SK-N-SH treated with all-trans-retinoic acid at 6 μM for 48 hours (cell line): ENCODE results near the gene PEMT.

Experiments used
- ATAC-seq: fragments of 200-7000 bp; cut with Tn5 transposase; 3 replicates; pipeline ENCODE4 v1.9.1; 2020; ENCODE audit warnings: mild to moderate bottlenecking, moderate library complexity
- ARNTL ChIP-seq: fragments of 450-650 bp; formaldehyde crosslinking; IDR thresholded peaks from 2 replicates; pipeline ENCODE4 v1.5.0; 2020; ENCODE audit warnings: low read depth, mild to moderate bottlenecking, moderate library complexity, borderline replicate concordance
- CSDC2 ChIP-seq: fragments of 250-450 bp; sonication (Bioruptor Pico); IDR thresholded peaks from 2 replicates; pipeline ENCODE4 v1.5.0; 2020; ENCODE audit warnings: mild to moderate bottlenecking, moderate library complexity
- CSRNP3 ChIP-seq: fragments of 250-450 bp; sonication (Bioruptor Pico); IDR thresholded peaks from 2 replicates; pipeline ENCODE4 v1.5.1; 2021; ENCODE audit warnings: mild to moderate bottlenecking, moderate library complexity
- ISL1 ChIP-seq: fragments of 250-450 bp; sonication (Bioruptor Pico); IDR thresholded peaks from 2 replicates; pipeline ENCODE4 v2.1.2; 2022; ENCODE audit warnings: mild to moderate bottlenecking, moderate library complexity
- PATZ1 ChIP-seq: fragments of 250-450 bp; sonication (Bioruptor Pico); IDR thresholded peaks from 2 replicates; pipeline ENCODE4 v1.8.0; 2020; ENCODE audit warnings: mild to moderate bottlenecking, moderate library complexity, borderline replicate concordance
- POU6F1 ChIP-seq: fragments of 250-450 bp; sonication (Bioruptor Pico); IDR thresholded peaks from 2 replicates; pipeline ENCODE4 v1.8.0; 2021; ENCODE audit warnings: low read depth, mild to moderate bottlenecking, moderate library complexity, borderline replicate concordance
- PPARA ChIP-seq: fragments of 250-450 bp; sonication (Bioruptor Pico); IDR thresholded peaks from 2 replicates; pipeline ENCODE4 v1.5.0; 2020; ENCODE audit warnings: mild to moderate bottlenecking, borderline replicate concordance
- RARB ChIP-seq: fragments of 250-450 bp; sonication (Bioruptor Pico); IDR thresholded peaks from 2 replicates; pipeline ENCODE4 v1.8.0; 2021; ENCODE audit warnings: mild to moderate bottlenecking, moderate library complexity
- SNAI2 ChIP-seq: fragments of 250-450 bp; sonication (Bioruptor Pico); IDR thresholded peaks from 2 replicates; pipeline ENCODE4 v1.5.0; 2020; ENCODE audit warnings: mild to moderate bottlenecking, moderate library complexity
- TOX ChIP-seq: fragments of 250-450 bp; sonication (Bioruptor Pico); IDR thresholded peaks from 2 replicates; pipeline ENCODE4 v1.8.0; 2021; ENCODE audit warnings: mild to moderate bottlenecking, moderate library complexity, borderline replicate concordance
- TSHZ2 ChIP-seq: fragments of 250-450 bp; sonication (Bioruptor Pico); IDR thresholded peaks from 2 replicates; pipeline ENCODE4 v1.5.0; 2020; ENCODE audit warnings: mild to moderate bottlenecking, moderate library complexity
- ZFP3 ChIP-seq: fragments of 250-450 bp; sonication (Bioruptor Pico); IDR thresholded peaks from 2 replicates; pipeline ENCODE4 v1.5.0; 2020; ENCODE audit warnings: mild to moderate bottlenecking, moderate library complexity
- ZFP30 ChIP-seq: fragments of 450-650 bp; formaldehyde crosslinking; IDR thresholded peaks from 2 replicates; pipeline ENCODE4 v1.5.0; 2022; ENCODE audit warnings: mild to moderate bottlenecking, moderate library complexity
- ZNF565 ChIP-seq: fragments of 450-650 bp; formaldehyde crosslinking; conservative IDR thresholded peaks from 2 replicates; pipeline ENCODE4 v1.5.0; 2020; ENCODE audit warnings: low read depth, mild to moderate bottlenecking, moderate library complexity
- ZNF70 ChIP-seq: fragments of 450-650 bp; formaldehyde crosslinking; IDR thresholded peaks from 2 replicates; pipeline ENCODE4 v1.5.0; 2020; ENCODE audit warnings: mild to moderate bottlenecking, moderate library complexity
- ZNF8 ChIP-seq: fragments of 450-650 bp; formaldehyde crosslinking; IDR thresholded peaks from 2 replicates; pipeline ENCODE4 v1.5.0; 2020; ENCODE audit warnings: mild to moderate bottlenecking, moderate library complexity

The PEMT gene

GRCh38 chr17:17579691-17580090 is 11.8 kb downstream of the PEMT start (continued):
- TF ChIP-seq ZNF8 (CRISPR knock-in tag) (no peak), SNAI2 (CRISPR knock-in tag) (no peak), PPARA (CRISPR knock-in tag) (no peak), CSRNP3 (CRISPR knock-in tag) (no peak)

GRCh38 chr17:17577373-17577772 is 14.1 kb downstream of the PEMT start:
- no peak for ATAC-seq
- TF ChIP-seq ISL1: no peak
- TF ChIP-seq TOX (CRISPR knock-in tag): no peak
- no peak for TF ChIP-seq TSHZ2 (CRISPR knock-in tag)
- TF ChIP-seq ARNTL (CRISPR knock-in tag): no peak
- TF ChIP-seq, all 23 proteins: peak for 0

- TF ChIP-seq TOX (CRISPR knock-in tag): no peak
- no peak for TF ChIP-seq ARNTL (CRISPR knock-in tag)
- TF ChIP-seq ZNF8 (CRISPR knock-in tag): no peak
- no peak for TF ChIP-seq ISL1
- no peak for TF ChIP-seq ZNF70 (CRISPR knock-in tag)
- no peak for TF ChIP-seq ZFP3 (CRISPR knock-in tag)
- TF ChIP-seq RARB (CRISPR knock-in tag): no peak
- no peak for TF ChIP-seq PATZ1
- TF ChIP-seq POU6F1: no peak
- no peak for TF ChIP-seq ZFP30
- TF ChIP-seq TSHZ2 (CRISPR knock-in tag): no peak
- no peak for TF ChIP-seq CSDC2 (CRISPR knock-in tag)
- no peak for TF ChIP-seq ZNF565 (CRISPR knock-in tag)
- TF ChIP-seq SNAI2 (CRISPR knock-in tag): no peak
- ATAC-seq: no peak
Observed at GRCh38 chr17:17576772-17577234, 14.7 kb downstream of the PEMT start.
